NCI-H510A (cell line): ENCODE results near the gene TNFAIP1.

Source experiments
- DNase-seq: peaks from one replicate; lab custom pipeline; 2025; lab: John Stamatoyannopoulos, UW

The TNFAIP1 gene

DNA sequence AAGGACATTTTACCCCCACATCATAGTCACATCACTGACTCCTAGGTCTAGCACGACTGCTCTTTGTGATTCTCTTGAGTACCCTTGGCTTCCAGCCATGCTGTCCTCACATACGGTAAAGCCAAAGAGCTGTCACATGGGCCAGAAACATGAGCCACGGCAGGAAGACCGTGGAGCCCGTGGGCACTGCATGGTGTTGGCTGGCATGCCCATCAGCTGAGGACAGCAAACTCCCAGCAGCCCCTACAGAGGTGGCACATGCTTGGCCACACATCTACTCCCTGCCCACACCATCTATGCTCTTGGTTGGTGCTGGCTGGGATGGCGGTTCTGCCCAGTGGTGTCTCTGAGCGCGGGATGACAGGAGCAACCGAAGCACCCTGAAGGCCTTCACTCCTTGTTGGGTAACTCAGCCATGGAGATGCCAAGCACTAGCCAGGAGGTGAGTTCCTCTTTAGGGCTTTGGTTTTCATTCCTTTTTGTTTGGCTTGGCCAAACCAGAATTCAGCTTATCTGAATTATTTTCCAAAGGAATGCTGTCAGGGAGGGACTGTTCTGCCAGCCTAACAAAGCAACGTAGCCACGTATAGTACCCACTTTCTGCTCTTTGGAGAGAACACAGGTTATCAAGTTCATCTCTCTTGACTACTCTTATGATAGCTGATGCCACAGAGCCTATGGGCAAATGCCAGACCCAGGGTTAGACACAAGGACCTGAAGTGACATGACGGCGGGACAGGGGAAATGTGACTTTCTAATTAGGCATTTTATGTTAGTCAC lies 10.0 kb downstream of the TNFAIP1 start:
- DNase-seq, result peak; percentile 13

DNA sequence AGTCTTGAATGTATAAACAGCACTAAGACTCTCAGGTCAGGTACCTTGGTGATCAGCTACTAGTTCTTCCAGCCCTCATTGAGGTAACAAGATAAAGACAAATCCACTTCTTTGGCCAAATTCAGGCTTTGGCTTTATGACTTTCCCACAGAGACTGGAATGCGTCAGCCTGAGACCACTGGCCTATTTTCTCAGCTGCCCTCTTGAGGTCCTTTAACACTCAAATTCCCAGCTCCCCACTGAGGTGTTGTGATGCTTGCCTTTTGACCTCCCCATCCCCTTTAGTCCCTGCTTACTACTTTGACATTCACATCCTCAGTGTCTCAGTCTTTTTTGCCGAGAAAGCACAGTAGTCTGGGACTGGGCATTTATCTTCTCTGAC lies 10.6 kb downstream of the TNFAIP1 start:
- no peak for DNase-seq

DNA sequence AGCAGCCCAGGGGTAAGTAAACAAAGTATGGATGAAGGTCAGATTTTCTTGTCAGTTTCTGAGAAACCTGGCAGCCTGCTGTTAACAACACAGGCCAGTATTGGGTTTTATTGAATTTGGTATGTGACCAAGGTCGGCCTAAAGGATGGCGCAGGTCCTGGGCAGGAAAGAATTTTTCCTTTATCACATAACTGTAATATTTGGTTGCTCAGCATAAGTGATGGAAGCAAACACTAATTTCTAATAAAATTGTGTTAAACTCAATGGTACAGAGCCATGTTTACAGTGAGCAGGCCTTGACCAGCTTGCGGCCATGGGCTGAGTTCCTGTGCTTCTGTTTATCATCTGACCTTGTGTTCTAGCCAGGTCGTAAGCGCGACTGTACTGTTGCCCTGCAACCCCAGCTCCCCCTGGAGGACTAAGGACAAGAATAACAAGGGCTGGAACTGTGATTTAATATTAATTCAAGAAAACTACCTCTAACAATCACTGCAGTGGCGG lies 11.2 kb downstream of the TNFAIP1 start:
- DNase-seq, result no peak

DNA sequence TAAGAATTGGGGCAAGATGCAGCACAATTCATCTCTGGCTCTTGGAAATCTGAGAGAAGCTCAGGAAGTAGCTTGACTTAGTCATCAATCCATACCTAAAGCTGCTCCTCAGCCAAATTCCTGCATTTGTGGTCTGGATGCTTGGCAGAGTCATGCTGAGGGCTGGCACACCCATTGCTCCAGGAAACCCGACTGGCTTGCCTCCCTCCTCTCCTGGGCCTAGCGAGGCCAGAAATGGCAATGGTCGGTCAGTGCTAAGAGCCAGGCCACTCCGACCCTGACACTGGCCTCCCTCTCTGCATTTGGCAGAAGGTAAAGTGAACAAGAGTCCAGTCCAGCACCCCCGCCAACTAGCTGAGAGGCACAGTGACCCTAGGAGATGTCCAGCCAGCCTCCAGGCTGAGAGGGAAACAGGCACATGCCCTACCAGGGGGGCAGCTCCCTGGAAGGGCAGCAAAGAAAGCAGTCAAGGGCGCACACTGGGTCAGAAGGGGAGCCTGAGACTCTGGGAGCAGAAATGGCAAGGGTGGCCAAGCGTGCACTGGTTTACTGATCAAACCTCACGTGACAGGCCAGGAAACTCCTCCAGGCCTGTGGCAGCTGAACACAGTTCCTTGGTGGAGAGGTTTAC lies 11.8 kb downstream of the TNFAIP1 start:
- DNase-seq, result no peak

DNA sequence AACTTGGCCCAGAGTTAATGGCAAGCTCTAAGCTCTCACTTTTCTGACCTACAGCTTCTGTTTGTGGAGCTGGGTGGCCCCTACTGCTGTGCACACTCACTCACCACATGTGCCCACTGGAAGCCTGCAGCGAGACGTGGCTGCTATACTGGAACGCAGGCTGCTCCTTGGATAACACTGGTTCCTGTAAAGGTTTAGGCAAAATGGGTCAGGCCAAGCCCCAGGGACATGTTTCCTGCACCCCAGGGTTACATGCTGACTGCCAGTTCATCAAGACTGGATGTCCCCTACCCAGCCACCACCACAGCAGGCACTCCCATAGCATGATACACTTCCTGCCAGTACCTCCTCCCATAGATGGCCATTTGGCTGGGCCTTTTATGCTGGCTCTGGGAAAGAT lies 13.4 kb downstream of the TNFAIP1 start:
- DNase-seq, result no peak

DNA sequence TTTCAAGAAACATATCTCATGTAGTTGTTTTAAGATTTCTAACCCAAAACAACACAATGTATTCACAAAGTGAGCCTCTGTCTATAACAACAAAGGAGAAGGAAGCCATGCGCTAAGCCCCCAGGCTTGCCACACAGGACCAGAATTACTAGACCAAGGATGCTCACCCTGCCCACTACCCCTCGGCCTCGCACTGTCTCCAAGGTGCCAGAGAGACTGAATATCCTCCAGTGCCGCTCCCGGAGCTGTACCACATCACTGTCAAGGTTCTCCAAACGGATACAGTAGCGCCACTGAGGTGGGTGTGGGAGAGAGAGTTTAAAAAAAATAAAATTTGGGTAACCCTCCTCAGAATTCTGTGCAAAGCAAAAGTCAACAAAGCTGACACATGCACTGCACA lies 14.7 kb downstream of the TNFAIP1 start:
- DNase-seq, result no peak

DNA sequence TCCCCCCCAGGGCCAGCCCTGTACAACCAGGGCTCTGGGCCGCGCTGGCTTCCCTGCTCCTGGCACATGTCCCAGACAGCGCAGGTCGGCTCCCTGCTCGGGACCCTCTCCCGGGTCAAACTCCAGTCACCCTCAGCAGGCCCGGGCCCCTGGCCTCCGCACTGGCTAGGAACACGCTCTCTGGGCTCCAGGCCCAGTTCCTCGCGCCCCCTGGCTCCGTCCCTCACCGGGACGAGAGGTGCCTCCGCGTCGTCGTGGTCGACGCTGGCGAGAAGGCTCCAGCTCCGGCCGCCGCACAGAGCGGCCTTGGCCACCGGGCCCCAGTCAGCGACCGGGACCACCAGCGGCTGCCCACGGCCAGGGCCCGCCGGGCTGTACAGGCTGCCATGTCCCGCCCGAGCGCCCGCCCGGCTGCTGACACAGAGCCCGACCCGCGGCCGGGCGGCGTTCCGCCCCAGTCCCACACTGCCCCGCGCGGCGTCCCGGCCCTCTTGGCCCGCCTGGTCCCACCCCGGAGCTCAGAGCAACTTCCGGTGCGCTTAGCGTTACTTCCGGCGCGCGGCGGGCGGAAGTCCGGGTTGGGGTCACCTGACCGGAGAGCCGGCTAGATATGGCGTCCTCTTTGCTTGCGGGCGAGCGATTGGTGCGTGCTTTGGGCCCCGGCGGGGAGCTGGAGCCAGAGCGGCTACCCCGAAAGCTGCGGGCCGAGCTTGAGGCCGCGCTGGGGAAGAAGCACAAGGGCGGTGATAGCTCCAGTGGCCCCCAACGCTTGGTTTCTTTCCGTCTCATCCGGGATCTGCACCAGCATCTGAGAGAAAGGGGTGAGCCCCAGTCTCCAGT lies 21.7 kb downstream of the TNFAIP1 start, which contains the start of gene POLDIP2:
Gene POLDIP2, minus strand, starts transcription at position 467 of the 840 bp plus-strand sequence. Its CDS starts 79 bp downstream, at position 388.
- DNase-seq, result peak; percentile 88

DNA sequence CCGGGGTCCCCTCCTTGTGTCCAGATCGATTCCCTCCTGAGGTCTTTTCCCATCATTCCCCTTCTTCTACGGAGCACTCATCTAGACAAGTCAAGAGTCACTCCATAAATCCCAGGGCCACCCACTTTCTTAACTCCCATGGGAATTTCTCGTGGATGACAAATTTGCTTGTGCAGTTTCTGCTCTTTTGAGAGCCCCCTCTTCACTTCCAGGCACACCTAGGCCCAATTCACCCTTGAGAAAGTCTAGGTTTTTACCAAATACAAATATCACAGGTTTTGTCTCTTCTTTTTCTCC lies 22.3 kb downstream of the TNFAIP1 start:
- DNase-seq, result no peak

DNA sequence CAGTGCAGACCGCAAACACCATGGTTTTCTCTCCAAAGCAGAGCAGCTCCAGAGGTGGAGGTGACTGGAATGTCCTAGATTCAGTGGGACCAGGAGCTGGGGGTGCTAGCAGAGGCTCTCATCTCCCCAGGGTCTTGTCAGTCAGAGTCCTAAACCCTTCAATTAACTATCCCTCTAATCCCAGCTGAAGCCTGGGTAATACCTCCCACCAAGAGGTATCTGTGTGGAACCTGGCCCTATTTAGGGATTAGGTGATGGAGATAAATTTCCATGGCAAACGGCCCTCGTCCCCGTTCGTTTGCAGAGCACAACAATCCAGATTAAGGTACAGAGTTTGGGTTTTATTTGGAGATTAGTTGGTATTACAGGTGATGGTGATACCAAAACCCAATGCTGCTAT lies 27.6 kb downstream of the TNFAIP1 start:
- no peak for DNase-seq

DNA sequence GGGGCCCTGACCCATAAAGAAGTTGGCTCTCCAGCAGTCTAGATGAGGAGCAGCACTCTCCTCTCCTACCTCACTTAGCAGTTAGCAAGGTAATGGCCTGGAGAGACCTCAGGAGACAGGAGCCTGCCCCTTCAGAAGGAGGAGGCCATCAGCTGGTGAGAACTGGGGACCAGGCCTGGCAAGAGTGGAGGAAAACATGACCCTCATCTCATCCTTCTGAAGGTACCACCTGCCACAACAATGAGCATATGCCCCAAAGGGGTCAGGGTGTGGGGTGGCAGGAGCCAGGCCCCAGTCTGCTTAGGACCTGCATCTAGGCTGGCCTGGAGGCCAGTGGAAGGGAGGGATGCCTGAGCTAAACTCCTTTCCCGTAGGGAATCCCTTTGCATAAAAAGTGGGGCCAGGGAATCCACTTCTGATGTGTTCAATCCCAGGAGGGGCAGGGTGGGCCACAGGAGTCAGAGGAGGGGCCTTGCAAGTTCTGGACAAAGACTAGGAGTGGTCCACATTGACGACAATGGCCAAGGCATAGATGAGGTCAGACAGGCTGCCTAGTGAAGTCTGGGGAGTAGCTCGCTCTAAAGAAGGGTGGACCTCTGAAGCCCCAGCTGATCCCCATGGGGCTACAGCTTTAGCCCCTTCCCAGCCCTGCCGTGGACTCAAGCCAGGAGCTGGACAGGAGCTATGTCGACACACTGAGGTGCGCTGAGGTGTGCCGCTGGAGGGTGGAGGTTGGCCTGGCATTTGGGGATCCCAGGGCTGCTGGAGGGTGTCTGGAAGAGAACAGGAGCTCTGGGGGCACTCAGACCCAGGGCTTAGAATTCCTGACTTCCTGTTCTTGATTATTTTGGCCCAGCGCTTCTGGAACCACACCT lies 28.5 kb downstream of the TNFAIP1 start:
- no peak for DNase-seq

DNA sequence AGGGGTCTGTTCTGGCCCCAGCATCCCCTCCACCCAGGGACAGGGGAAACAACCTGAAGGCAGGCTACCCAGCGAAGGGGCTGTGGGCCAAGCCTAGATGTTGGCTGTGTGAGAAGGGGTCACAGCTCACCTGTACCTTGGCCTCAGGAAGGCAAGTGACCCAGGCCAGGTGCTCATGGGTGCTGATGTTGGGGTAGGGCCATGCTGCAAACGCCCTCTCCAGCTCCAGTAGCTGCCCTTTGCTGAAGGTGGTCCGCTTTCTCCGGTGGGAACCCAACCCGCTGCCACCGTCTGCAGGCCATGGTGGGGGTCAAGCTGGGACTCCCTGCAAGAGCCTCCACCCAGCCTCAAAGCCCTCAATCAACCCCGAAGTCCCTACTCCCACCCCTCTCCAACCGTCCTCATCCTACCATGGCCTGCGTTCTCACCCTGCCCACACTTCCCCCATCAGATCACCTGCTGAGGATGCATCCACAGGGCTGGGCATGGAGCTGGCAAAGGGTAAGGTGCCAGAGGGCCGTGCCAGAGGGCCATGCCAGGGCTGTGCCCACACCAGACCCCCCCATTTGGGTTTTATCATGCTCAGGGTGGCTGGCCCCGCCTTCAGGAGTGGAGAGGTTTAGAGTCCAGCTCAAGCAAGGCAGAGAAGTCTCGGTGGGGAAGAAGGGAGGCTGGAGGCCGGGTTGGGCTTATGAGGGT lies 29.3 kb downstream of the TNFAIP1 start, which contains the start of gene SEBOX:
Gene SEBOX, minus strand, starts transcription at position 535 of the 699 bp plus-strand sequence. Its CDS starts 48 bp downstream, at position 487.
- DNase-seq, result no peak

DNA sequence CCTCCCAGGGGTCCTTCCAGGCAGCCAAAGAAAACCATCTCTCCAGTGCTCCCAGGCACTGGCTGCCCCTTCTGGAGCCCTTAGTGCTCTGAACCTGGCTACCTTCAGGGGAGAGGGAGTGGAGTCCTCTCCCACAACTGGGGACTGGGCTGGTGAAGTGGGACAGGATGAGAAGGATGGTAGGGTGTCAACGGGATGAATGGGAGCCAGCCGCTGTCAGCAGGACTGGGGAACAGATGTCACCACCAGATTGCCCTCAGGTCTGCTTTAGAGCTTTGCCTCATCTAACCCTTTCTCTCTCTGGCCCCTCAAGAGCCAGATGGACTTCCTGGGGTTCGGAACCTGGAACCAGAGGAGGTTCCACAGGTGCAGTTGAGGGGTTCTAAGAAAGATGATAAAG lies 29.9 kb downstream of the TNFAIP1 start:
- no peak for DNase-seq

DNA sequence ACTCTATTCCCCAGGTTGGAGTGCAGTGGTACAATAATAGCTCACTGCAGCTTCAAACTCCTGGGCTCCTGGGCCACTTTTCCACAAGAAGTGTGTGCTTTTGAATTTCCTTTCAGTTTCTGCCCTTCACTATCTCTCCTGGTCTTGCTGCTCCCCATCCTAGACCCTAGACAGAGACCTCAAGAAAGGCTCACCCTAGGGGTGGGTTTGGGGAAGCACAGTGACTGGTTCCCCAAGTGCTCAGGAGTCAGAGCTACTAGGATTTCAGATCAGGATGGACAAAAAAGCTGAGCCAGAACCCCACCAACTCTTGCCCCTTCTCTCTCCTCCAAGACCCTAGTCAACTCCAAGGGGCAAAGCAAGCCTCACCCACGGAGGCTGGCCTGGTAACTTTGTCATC lies 31.0 kb downstream of the TNFAIP1 start:
- no peak for DNase-seq

DNA sequence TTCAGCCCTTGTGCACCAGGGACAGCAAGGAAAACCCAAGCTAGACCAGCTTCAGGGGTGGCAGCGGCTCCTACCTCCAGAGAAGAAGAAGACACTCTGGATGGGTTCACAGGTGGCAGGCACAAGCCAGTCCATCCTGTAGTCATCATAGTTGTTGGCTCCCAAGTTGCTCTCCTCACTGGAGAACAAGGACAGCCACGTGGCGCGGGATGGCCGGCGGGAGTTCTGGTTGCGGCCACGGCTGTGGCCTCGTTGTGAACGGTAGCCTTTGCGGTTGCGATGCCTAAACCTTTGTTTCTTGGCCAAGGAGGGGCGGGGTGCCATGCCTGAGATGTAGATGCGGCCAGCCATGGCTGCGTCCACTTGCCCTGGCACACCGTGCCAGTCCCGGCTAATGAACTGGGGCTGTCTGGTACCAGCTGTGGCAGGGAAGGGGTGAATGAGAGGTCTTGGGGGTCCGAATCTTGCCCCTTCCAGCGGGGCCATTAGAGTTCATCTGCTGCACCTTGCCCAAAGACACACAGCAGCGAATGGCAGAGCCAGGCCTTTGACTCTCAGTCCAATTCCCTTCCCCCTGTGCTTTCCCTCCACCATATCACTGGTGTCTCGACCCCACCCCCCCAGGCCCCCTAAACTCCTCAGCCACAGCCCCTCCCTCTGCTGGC lies 32.2 kb downstream of the TNFAIP1 start:
- DNase-seq, result no peak

DNA sequence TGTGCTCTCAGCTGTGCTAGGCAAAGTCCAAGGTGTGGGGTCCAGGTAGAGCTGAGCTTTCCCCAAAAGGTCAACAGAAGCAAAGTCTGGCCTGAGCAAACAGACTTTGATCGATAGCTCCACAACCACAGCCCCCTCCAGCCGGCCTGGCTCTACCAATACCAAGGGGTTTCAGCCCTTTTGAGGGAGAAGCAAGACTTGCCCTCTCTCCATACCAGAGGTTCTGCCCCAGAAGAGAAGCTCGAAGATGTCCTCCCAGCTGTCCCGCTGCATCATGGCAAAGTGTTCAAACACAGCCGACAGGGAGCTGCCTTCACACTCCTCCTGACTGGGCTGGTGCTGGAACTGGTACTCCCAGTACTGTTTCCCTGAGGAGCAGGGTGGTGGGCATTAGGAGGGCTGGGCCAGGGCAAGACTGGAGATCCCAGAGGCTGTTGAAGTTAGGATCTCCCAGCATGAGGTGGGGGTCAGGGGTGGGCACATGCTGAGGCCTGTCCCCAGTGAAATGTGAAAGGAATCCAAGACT lies 32.8 kb downstream of the TNFAIP1 start:
- no peak for DNase-seq

DNA sequence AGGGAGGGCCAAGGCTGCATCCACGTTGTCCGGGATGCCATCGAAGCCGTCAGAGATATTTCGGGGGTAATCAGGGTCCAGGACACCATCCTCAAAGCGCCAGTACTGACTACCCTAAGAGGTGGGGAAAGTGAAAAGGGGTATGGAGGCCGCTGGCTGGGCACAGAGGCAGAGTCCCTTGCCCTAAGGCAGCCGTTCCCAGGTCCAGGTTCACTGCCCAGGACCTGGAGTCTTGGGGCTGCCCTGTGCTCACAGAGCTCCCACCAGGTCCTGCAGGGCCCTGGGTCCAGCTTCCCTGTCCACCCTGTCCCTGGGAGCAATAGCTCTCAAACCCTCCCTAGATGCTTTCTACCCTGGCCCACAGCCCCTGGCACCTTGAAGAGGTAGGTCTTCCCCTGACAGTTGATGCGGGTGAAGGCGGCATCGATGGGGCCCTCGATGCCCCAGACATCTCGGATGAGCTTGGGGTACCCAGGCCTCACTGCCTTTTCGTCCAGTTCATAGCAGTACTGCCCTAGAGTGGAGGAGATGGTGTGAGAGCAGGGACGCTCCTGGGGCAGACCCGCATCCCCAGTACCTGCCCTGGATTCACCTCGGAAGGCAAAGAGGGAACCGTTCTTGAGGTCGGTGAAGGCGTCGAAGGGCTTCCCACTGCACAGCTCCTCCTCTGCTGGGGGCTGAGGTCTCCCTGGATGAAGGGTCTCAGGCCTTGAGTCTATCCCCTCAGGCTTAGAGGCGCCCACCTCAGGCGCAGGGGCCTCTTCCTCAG lies 33.5 kb downstream of the TNFAIP1 start:
- DNase-seq, result no peak

DNA sequence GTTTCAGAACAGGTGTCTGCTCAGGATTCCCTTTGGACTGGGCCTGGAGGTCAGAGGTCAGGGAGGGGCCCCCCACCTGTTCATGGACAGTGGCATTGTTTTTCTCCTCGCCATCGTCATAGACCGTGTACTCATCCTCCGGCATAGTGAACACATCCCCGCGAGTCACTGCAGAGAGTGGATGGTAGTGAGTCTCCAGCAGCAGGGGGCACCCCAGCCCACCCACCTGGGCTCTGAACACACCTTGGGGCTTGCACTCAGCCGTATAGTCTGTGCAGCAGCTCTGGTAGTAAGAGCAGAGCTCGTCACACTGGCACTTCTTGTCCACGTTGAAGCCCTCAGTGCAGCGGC lies 34.1 kb downstream of the TNFAIP1 start:
- no peak for DNase-seq

DNA sequence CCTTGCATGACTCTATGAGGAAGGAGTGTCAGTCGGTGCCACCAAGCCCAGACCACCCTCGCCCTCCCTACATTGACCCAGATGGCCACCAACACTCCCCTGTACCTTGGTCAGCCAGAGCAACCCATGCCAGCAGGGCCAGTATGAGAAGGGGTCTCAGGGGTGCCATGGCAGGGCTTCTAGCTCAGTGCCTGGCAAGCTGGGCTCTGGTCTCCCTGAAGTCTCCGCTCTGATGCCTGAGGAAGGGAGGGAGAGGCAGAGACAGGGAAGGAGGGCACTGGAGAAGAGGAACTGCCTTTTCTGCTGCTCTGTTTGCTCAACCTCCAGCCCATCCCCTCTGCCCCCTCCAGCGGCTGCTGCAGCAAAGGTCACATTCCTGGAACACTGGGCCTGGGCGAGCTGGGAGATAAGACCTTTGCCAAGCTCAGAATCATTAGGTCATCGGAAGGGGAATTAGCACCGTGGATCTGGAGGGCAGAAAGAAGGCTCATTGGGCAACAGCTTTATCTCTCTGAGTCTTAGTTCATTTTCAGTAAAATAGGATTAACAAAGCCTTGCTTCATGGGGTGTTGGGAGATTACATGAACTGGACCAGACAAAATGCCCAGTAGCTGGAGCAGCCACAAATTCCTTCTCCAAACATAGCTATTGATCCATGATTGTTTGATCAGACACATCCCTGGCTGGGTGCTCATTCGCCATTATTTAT lies 34.6 kb downstream of the TNFAIP1 start, which contains the start of gene VTN:
Gene VTN, minus strand, starts transcription at position 273 of the 709 bp plus-strand sequence. Its CDS starts 104 bp downstream, at position 169.
- DNase-seq, result peak; percentile 25

DNA sequence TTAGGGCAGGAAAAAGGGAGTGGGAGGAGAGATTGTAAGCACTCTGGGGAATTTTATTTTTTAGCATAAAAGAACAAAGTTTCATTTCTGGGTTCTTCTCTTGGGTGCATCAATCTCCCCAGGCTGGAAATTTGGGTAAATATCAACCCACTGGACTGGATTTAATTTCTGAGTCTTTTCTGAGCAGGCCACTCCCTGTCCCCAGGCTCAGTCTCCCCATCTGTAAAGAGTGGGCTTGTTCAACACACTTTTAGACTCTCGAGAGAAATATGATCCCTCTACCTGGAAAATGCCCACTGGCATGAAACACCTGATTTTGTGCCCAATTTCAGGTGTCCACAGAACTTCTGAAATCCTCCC lies 35.2 kb downstream of the TNFAIP1 start:
- no peak for DNase-seq
